SK-N-MC (cell line): ENCODE measurements around the gene SRGAP1.

ENCODE experiments used
- EZH2 ChIP-seq: fragments of 200-600 bp; sonication (generic); IDR thresholded peaks from one replicate; pipeline ENCODE4 v1.6.1; 2017; ENCODE audit warnings: antibody characterized with exemption
- POLR2AphosphoS5 ChIP-seq: IDR thresholded peaks from 2 replicates; pipeline ENCODE4 v1.6.1; 2012; ENCODE audit warnings: mild to moderate bottlenecking, low read depth, low read length, borderline replicate concordance

DNA sequence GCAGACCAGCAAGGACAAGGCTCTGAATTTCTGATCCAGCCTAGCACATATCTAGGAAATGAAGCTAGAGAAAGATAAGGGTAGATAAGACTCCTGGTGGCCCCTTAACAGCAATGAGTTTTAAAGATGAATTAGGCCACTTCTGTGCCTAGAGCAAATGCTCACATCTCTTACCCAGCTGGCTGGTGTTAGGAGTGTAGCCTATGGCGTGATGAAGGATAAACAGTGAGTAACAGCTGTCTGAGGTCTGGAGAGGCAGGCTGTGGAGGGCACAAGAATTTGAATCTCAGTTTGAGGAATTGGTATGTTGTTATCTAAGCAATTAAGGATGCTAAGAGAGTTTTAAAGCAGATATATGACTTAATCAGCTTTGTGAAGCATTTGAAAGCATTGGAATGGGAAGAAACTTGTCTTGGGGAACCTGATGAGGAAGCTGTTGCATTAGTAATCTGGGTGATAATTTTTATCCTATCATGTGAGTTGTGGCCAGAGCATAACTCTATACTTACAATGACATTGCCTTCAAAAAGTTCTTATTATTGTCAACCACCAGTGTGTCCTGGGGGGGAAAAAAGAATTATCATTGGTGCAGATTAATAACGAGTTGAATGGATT lies 161.8 kb downstream of the SRGAP1 start:
- TF ChIP-seq EZH2 (no peak), POLR2AphosphoS5 (no peak)
